Effector CD4-positive, alpha-beta T cell (primary cell): Measurements from ENCODE around the gene CR1.
"Not testable (repeated sequence)": the region's sequence is repeated elsewhere in the genome, so short reads cannot be mapped to it uniquely, and the experiment has no call there.

ENCODE experiments used
- DNase-seq: peaks from one replicate; pipeline ENCODE4 v3.0.0-alpha.2; 2020

The CR1 gene

DNA sequence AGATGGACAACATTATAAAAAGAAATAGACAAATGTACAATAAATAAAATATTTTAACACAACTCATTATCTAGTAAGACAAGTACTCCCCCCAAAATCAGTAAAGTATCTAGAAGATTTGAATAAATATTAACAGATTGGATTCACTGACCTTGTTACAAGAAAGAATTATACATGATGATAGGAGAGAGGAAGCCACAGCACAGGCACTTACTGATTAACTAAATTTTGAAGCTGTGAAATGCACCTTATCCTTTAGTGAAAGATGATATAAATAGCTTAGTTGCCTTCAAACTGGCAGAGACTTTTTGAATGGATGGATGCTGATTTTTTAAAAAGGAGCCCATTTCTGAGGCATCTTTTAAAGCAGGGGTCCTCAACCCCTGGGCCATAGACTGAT is 8.5 kb downstream of the CR1 start:
- no peak for DNase-seq

- no peak for DNase-seq
Observed at GRCh38 chr1:207510444-207510843, 14.5 kb downstream of the CR1 start.

GRCh38 chr1:207514890-207515289 is 18.9 kb downstream of the CR1 start:
- no peak for DNase-seq

DNA sequence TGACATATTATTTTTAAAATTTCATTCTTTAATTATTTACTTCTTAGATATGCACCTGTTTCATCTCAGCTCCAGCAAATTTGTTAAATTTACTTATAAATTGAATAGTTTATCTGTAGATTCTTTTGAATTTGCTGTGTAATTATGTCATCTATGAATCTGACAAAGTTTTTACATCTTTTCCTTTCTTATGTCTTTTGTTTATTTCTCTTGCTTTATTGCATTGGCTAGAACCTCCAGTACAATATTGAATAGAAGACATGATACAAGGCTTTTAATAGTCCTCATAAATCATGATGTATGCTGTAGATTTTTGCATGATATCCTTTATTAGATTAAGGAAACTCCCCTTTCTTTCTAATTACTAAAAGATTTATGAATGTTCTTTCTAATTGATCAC is 20.8 kb downstream of the CR1 start:
- DNase-seq, result no peak

- no peak for DNase-seq
Observed at GRCh38 chr1:207518608-207519236, 22.8 kb downstream of the CR1 start.

GRCh38 chr1:207519505-207520399 is 23.8 kb downstream of the CR1 start:
- DNase-seq, result no peak

DNA sequence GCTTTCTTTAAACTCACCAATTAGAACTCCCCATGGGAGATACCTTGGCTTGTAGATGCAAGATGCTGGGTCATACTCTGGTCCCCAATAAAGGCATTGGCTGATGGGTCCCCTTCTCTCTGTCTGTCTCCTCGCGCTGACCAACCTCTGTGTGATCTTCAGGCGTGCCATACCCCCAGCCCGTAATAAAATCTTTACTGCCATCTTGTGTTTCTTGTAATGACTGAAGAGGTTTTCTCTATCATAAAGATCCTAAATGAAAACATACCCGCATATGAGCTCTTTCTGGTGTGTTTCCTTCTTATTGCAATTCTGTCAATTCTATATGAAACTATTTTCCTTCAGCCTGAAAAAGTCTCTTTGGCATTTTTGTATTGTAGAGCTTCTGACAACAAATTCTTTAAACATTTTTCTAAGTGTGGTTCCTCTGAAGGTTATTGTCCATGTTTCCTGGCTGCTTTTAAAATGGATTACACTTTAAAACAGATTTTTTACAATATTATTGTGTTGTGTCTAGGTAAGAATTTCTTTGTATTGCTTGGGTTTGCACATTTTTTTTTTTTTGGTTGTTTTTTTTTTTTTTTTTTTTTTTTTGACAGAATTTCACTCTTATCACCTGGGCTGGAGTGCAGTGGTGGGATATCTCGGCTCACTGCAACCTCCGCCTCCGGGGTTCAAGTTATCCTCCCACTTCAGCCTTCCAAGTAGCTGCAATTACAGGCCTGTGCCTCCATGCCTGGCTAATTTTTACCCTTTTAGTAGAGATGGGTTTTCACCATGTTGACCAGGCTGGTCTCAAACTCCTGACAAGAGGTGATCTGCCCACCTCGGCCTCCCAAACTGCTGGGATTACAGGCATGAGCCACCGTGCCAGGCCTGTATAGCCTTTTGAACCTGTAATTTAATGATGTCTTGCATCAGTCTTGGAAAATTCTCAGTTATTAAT is 24.7 kb downstream of the CR1 start:
- not testable (repeated sequence) for DNase-seq

DNA sequence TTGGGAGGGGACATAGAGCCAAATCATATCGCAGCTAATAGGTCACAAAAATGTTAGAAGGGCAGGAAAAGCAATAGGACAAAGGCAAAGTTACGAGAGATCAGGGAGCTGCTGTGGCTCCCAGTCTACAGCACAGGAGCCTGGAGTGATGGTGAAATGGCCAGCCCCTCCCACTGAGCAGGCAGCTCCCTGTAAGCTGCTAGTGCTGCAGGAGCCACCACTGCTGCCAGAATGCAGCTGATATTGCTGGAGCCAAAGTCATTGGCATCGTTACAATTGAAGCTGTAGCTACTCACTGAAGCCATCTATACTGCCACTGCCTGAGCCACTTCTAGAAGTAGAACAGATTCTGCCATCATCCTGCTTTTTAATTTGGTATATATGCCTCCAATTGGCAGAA is 29.3 kb downstream of the CR1 start:
- DNase-seq, result not testable (repeated sequence)

DNA sequence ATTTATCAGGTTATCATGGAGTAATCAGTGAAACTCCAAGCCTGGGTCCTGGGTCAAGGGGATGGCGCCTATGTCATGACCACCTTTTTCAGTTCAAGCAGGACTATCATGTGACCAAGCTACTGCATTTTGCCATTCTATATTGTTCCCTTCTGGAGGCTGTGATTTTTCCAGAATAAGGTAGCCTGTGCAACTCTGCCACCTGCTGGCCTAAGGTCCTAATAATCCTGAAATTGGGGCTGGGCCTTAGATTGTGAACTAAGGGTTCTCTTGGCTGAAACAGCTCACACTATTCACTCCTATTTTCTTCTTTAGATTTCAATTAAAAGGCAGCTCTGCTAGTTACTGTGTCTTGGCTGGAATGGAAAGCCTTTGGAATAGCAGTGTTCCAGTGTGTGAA is 32.4 kb downstream of the CR1 start:
- DNase-seq, result not testable (repeated sequence)

GRCh38 chr1:207536263-207536662 is 40.3 kb downstream of the CR1 start:
- not testable (repeated sequence) for DNase-seq

DNA sequence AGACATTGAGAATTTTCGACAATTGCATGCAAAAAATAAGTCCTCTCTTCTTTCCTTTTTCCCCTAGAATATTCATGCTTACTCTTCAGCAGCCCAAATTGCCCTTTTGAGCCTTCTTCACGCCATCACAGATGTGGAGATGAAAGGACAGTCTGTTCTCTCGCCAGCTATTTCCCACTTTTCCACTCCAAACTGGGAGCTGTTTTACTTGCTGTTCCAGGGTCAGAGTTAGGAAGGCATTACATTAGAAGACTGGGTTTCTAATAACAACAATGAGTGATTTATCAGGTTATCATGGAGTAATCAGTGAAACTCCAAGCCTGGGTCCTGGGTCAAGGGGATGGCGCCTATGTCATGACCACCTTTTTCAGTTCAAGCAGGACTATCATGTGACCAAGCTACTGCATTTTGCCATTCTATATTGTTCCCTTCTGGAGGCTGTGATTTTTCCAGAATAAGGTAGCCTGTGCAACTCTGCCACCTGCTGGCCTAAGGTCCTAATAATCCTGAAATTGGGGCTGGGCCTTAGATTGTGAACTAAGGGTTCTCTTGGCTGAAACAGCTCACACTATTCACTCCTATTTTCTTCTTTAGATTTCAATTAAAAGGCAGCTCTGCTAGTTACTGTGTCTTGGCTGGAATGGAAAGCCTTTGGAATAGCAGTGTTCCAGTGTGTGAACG is 50.9 kb downstream of the CR1 start:
- DNase-seq, result not testable (repeated sequence)

DNA sequence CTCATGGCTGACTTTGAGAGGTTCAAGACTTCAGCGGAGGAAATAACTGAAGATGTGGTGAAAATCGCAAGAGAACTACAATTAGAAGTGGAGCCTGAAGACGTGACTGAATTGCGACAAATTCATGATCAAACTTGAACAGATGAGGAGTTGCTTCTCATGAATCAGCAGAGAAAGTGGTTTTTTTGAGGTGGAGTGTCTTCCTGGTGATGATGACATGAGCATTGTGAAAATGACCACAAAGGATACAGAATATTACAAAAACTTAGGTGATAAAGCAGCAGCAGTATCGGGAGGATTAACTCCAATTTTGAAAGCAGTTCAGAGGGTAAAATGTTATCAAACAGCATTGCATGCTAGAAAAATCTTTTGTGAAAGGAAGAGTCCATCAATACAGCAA is 58.9 kb downstream of the CR1 start:
- DNase-seq, result not testable (repeated sequence)

DNA sequence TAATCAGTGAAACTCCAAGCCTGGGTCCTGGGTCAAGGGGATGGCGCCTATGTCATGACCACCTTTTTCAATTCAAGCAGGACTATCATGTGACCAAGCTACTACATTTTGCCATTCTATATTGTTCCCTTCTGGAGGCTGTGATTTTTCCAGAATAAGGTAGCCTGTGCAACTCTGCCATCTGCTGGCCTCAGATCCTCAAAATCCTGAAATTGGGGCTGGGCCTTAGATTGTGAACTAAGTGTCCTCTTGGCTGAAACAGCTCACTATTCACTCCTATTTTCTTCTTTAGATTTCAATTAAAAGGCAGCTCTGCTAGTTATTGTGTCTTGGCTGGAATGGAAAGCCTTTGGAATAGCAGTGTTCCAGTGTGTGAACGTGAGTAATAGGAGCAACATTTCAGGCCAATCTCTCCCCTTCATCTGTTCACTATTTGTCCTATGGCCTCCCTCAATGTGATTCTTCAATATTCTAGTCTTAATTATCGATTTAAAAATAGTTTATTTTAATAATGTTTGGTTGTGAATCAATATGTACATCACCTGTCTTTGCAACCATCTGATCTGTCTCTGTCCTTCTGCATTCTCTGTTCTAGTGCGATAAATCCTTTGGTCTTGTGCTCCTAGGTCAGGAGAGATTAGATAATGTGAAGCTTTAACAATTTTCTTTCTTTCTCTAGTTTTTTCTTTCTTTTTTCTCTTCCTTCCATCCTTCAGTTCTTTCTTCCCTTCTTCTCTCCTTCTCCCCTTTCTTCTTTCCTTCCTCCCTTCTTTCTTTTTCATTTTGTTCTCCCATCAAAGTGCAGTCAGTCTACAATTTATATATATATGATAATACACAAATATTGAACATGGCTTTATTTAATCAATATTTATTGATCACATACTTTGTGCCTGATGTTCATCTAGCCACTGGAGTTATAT is 69.8 kb downstream of the CR1 start:
- no peak for DNase-seq

DNA sequence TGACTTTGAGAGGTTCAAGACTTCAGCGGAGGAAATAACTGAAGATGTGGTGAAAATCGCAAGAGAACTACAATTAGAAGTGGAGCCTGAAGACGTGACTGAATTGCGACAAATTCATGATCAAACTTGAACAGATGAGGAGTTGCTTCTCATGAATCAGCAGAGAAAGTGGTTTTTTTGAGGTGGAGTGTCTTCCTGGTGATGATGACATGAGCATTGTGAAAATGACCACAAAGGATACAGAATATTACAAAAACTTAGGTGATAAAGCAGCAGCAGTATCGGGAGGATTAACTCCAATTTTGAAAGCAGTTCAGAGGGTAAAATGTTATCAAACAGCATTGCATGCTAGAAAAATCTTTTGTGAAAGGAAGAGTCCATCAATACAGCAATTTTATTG is 76.0 kb downstream of the CR1 start:
- not testable (repeated sequence) for DNase-seq

DNA sequence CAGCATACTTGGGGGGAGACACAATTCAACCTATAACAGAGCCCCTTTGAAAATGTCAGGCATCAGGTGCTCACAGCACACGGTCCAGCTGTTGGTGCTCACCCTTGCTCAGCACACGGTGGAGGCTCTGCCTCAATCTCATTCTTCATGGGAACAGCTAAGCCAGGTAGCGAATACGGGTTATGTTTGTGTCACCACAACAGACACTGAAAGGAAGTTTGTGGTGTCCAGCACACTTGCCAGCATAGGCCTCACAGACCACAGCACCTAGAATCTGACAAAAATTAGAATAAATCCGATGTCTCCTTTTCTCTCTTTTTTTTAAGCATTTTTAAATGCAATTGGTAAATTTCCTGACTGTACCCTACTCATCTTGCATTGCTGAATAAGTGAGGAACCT is 77.1 kb downstream of the CR1 start:
- not testable (repeated sequence) for DNase-seq

DNA sequence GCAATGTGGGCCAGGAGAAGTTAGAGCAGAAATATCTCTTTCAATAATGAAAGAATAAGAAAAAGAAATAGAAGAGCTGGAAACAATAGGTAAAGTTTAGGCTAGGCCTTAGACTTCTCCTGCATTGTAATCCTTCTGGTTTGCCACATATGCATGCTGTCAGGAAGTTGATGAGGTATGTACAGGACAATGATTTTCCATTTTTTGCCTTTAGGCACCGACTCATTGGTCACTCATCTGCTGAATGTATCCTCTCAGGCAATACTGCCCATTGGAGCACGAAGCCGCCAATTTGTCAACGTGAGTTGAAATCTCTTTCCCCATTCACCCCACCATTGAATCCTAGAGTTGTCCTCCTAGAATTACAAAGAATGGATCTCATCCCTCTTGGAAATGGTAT is 79.4 kb downstream of the CR1 start:
- not testable (repeated sequence) for DNase-seq

DNA sequence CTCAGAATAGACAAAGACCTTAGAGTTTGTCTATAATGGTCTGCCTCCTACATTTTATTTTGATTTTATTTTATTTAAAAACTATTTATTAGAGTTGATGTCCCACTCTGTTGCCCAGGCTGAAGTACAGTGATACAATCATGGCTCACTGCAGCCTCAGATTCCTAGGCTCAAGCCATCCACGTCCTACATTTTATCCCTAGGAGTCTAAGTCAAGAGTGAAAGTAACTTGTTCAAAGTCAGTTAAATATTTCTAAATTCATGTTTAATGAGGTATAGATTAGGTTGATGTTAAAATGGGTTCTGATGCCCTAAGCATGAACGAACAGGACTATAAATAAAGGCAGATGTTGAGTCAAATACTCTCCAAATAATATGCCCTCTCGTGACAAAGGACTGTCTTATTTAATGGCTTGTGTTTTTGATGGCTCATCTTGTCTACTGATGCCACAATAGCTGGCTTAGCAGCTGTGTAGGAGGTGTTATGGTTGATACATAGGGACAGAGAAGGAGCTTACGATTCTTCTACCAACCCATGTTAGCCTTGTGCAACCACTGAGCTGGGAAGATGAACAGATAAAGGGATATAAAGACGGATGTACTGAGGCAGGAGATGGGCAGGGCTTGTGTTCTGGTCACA is 83.0 kb downstream of the CR1 start:
- no peak for DNase-seq

GRCh38 chr1:207579436-207579799 is 83.5 kb downstream of the CR1 start:
- DNase-seq, result no peak

DNA sequence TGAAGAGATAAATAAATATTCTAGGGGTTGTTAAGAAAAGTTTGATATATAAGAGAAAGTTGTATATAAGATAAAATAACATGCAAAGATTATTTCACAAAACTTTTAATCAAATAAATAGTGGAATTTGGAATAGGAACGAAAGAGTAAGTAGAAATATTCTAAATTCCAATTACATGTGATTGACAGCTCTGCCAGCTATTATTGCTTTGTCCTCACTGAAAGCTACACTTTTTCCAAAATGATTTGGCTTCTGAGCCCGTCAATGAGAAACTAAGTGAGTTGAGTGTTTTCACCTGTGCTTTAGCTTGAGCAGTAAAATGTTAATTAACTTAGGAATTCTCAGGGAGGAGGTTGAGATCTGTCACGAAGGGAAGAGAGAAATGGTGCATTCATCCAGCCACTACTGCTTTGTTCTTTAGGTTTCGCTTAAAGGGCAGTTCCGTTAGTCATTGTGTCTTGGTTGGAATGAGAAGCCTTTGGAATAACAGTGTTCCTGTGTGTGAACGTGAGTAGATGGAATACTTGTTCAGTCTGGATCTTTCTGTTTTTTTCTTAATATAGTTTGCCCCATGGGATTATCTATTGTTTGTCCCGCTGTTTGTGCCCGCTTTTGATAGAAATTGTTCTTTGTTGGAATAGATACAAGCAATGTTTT is 85.7 kb downstream of the CR1 start:
- DNase-seq, result no peak

- DNase-seq, result not testable (repeated sequence)
Observed at GRCh38 chr1:207589506-207589905, 93.5 kb downstream of the CR1 start.
